Thymus (tissue), 11 donors: ENCODE measurements around the gene GMPS. TPM values are rescaled to one million over a fixed set of nuclear protein-coding genes. Genes with fewer than 3 reads are reported as not detected.

Source experiments
- DNase-seq, 9 donors: peaks; one replicate each; pipeline ENCODE4 v3.0.0-alpha.2; 2013; ENCODE audit warnings: low spot score in 9 of 9, low read depth in 6 of 9, missing footprints in 1 of 9
- H3K27ac ChIP-seq, 2 donors: one replicate each; pipeline ENCODE4 v1.5.1; 2013; ENCODE audit warnings: control low read depth in 1 of 2, low read depth in 1 of 2, low read length in 1 of 2, mild to moderate bottlenecking in 1 of 2, moderate library complexity in 1 of 2
- H3K27me3 ChIP-seq, 2 donors: one replicate each; pipeline ENCODE4 v1.5.1; 2013; ENCODE audit warnings: low read length in 1 of 2; ENCODE audit not compliant: control insufficient read depth in 2 of 2, insufficient read depth in 1 of 2
- H3K36me3 ChIP-seq, 2 donors: one replicate each; pipeline ENCODE4 v1.5.1; 2013; ENCODE audit warnings: low read length in 1 of 2, mild to moderate bottlenecking in 1 of 2, moderate library complexity in 1 of 2; ENCODE audit not compliant: control insufficient read depth in 2 of 2, insufficient read depth in 2 of 2
- H3K4me1 ChIP-seq, 2 donors: one replicate each; pipeline ENCODE4 v1.5.1; 2013; ENCODE audit warnings: low read length in 2 of 2; ENCODE audit not compliant: control insufficient read depth in 2 of 2, insufficient read depth in 2 of 2
- H3K4me3 ChIP-seq, 2 donors: one replicate each; pipeline ENCODE4 v1.5.1; 2013; ENCODE audit warnings: low read length in 2 of 2, control low read depth in 1 of 2, mild to moderate bottlenecking in 1 of 2
- H3K9me3 ChIP-seq, 2 donors: one replicate each; pipeline ENCODE4 v1.5.1; 2013; ENCODE audit warnings: low read length in 1 of 2, mild to moderate bottlenecking in 1 of 2; ENCODE audit not compliant: control insufficient read depth in 2 of 2, insufficient read depth in 1 of 2
- WGBS: extraction: QIAGEN DNeasy Blood & Tissue Kit; methylation state at CpG from one replicate; pipeline ENCODE4 v1.1.7; 2013; 5-methylcytosine and 5-hydroxymethylcytosine counted together
- polyA plus RNA-seq: library from polyadenylated mRNA; stranded (reverse); fragments of 200-250 nt; gene quantifications from one replicate; pipeline ENCODE4 v1.2.3, GENCODE V29; 2013
- total RNA-seq: library from RNA; stranded (reverse); fragments of 120-200 nt; gene quantifications from one replicate; pipeline ENCODE4 v1.2.4, GENCODE V29; 2013
- donor health status: healthy.

GMPS gene
- total and polyA plus RNA-seq, 2 donors: 23.9 to 49.2 TPM

- Histone ChIP-seq H3K9me3 (no peaks in the 10 kb centered on the region), H3K36me3 (no peaks in the 10 kb centered on the region), H3K4me1 (no peaks in the 10 kb centered on the region), H3K27me3 (no peaks in the 10 kb centered on the region), H3K4me3 (no peak overlapping the region), H3K27ac (no peak overlapping the region)
- 80% methylated on average over 4 of the region's 4 CpGs for WGBS
- no peak for DNase-seq
Observed at GRCh38 chr3:155991212-155991611, 120.8 kb downstream of the GMPS start.

- Histone ChIP-seq H3K9me3 (no peaks in the 10 kb centered on the region), H3K36me3 (no peaks in the 10 kb centered on the region), H3K4me1 (no peaks in the 10 kb centered on the region), H3K27ac (no peak overlapping the region), H3K27me3 (no peaks in the 10 kb centered on the region), H3K4me3 (no peak overlapping the region)
- 93% methylated on average over 1 of the region's 1 CpG for whole genome bisulfite sequencing
- DNase-seq: no peak
Observed at GRCh38 chr3:155991847-155992246, 121.4 kb downstream of the GMPS start.

Other genes starting within 250 kb of the GMPS start
- gene PLCH1, start 125.6 kb upstream of the GMPS start, total RNA-seq: 29.3 TPM
- gene PLCH1, start 125.6 kb upstream of the GMPS start, polyA plus RNA-seq: 7.6 TPM
- 1.4 TPM for gene C3orf33, start 64.4 kb upstream of the GMPS start, total RNA-seq
- gene C3orf33, start 64.4 kb upstream of the GMPS start, polyA plus RNA-seq: 3.1 TPM
- gene SLC33A1, start 16.2 kb upstream of the GMPS start, total RNA-seq: 26.6 TPM
- gene SLC33A1, start 16.2 kb upstream of the GMPS start, polyA plus RNA-seq: 13.9 TPM
- gene KCNAB1, start 249.9 kb downstream of the GMPS start, total RNA-seq: 1.0 TPM
- 4.0 TPM for gene KCNAB1, start 249.9 kb downstream of the GMPS start, polyA plus RNA-seq